Measurements from ENCODE around the gene NT5C2. TPM values are rescaled to one million over a fixed set of nuclear protein-coding genes. Genes with fewer than 3 reads are reported as not detected.
"Not testable (repeated sequence)": the region's sequence is repeated elsewhere in the genome, so short reads cannot be mapped to it uniquely, and the experiment has no call there.

The NT5C2 gene
- total RNA-seq, 2 experiments from 2014 or later, result 71.8 to 74.0 TPM

DNA sequence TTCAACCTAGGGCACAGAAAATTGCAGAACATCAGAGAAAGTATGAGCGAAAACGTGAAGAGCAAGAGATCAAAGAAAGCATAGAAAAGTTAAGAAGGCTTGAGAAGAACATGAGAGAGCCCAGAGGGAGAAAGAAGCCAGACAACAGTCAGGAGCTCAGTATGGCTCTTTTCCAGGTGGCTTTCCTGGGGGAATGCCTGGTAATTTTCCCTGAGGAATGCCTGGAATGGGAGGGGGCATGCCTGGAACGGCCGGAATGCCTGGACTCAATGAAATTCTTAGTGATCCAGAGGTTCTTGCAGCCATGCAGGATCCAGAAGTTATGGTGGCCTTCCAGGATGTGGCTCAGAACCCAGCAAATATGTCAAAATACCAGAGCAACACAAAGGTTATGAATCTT is 23.3 kb upstream of the NT5C2 start:
- H3K9me3 Mint-ChIP-seq; H3K27me3 Mint-ChIP-seq; H3K36me3 Mint-ChIP-seq (ENCODE audit: low read depth); DNase-seq; H3K27ac Mint-ChIP-seq; H3K4me1 Mint-ChIP-seq; POLR2A ChIA-PET; H3K4me3 Mint-ChIP-seq: not testable (repeated sequence)
- CTCF ChIA-PET, result interaction anchor here (1.2 kb wide), 1 partner anchor 170 kb away, joined by 3 read pairs; no protein-coding TSS in a partner anchor

DNA sequence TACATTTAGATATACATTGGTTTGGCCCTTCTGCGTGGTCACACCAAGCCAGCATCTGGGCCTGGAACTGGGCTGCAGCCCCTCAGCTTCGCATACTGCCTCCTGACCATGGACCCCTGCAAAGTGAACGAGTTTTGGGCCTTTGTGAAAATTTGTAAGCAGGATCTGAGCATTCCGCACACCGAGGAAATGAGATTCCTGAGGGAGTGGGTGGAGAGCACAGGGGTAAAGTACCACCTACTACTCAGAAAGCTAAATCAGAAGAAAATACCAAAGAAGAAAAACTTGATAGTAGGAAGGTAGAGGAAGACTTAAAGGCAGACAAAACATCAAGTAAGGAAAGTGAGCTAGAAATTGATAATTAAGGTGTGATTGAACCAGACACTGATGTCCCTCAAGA is 22.5 kb upstream of the NT5C2 start:
- Mint-ChIP-seq H3K27ac (no peak overlapping the region), H3K4me1 (no peaks in the 10 kb centered on the region), H3K4me3 (no peak overlapping the region), H3K27me3 (peaks cover 6% of the 10 kb centered on the region), H3K9me3 (peaks cover 5% of the 10 kb centered on the region), H3K36me3 (ENCODE audit: low read depth) (no peaks in the 10 kb centered on the region)
- POLR2A ChIA-PET, result interaction anchor here (1.4 kb wide), 1 partner anchor 23 kb away, joined by 3 read pairs; the partner anchor contains the start of gene NT5C2
- CTCF ChIA-PET, result interaction anchor here (1.2 kb wide), 1 partner anchor 169 kb away, joined by 3 read pairs; no protein-coding TSS in a partner anchor
- no peak for DNase-seq

DNA sequence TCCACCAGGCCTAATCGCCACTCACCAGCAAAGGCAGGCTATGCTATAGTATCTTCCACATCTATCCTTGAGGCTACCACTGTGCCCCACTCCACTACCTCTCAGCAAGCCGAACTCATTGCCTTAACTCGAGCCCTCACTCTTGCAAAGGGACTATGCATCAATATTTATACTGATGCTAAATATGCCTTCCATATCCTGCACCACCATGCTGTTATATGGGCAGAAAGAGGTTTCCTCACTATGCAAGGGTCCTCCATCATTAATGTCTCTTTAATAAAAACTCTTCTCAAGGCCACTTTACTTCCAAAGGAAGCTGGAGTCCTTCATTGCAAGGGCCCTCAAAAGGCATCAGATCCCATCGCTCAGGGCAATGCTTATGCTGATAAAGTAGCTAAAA is 17.2 kb upstream of the NT5C2 start:
- H3K27me3 Mint-ChIP-seq; DNase-seq; H3K36me3 Mint-ChIP-seq (ENCODE audit: low read depth); H3K4me3 Mint-ChIP-seq; H3K9me3 Mint-ChIP-seq; H3K27ac Mint-ChIP-seq; H3K4me1 Mint-ChIP-seq; POLR2A ChIA-PET; CTCF ChIA-PET: not testable (repeated sequence)

DNA sequence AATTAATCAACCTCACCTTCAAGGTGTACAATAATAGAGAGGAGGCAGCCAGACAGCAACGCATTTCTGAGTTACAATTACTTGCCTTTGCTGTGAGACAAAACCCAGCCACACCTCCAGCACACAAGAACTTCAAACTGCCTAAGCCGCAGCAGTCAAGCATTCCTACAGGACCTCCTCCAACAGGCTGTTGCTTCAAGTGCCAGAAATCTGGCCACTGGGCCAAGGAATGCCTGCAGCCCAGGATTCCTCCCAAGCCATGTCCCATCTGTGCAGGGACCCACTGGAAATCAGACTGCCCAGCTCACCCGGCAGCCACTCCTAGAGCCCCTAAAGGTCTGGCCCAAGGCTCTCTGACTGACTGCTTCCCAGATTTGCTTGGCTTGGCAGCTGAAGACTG is 14.6 kb upstream of the NT5C2 start:
- H3K4me1 Mint-ChIP-seq; H3K4me3 Mint-ChIP-seq; CTCF ChIA-PET; DNase-seq; H3K27ac Mint-ChIP-seq; H3K36me3 Mint-ChIP-seq (ENCODE audit: low read depth); H3K9me3 Mint-ChIP-seq; H3K27me3 Mint-ChIP-seq: not testable (repeated sequence)
- POLR2A ChIA-PET, result interaction anchor here (1.2 kb wide), 1 partner anchor 15 kb away, joined by 3 read pairs; no protein-coding TSS in a partner anchor

DNA sequence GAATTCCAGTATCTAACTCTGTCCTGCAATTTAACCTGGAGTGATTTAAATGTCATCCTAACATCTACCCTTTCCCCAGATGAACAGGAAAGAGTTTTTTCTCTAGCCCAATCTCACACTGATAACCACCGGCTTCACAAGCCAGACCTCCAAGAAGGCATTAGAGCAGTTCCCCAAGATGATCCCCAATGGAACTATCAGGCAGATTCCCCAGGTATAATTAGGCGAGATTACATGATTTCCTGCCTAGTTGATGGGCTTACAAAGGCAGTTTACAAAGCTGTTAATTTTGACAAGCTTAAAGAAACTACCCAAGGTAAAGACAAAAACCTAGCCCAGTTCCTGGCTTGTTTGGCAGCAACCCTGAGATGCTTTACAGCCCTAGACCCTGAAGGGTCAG is 14.1 kb upstream of the NT5C2 start:
- H3K27me3 Mint-ChIP-seq, result peaks cover 6% of the 10 kb centered on the region
- DNase-seq, result no peak
- H3K4me1 Mint-ChIP-seq, result no peaks in the 10 kb centered on the region
- POLR2A ChIA-PET, result interaction anchor here (1.2 kb wide), 1 partner anchor 15 kb away, joined by 3 read pairs; no protein-coding TSS in a partner anchor
- H3K4me3 Mint-ChIP-seq, result no peak overlapping the region
- H3K36me3 Mint-ChIP-seq (ENCODE audit: low read depth), result no peaks in the 10 kb centered on the region
- peaks cover 3% of the 10 kb centered on the region for H3K9me3 Mint-ChIP-seq
- H3K27ac Mint-ChIP-seq, result no peak overlapping the region
- CTCF ChIA-PET, result no interaction called here

DNA sequence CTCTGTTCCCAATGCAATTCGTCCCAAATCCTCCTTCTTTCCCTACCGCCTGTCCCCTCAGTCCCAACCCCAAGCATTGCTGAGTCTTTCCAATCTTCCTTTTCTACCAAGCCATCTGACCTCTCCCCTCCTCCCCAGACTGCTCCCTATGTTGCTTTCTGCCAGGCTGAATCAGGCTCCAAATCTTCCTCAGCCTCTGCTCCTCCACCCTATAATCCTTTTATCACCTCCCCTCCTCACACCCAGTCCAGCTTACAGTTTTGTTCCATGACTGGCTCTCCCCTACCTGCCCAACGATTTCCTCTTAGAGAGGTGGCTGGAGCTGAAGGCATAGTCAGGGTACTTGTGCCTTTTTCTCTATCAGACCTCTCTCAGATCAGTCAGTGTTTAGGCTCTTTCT is 13.6 kb upstream of the NT5C2 start:
- H3K4me1 Mint-ChIP-seq; DNase-seq; H3K36me3 Mint-ChIP-seq (ENCODE audit: low read depth); H3K27me3 Mint-ChIP-seq; CTCF ChIA-PET; H3K4me3 Mint-ChIP-seq; H3K27ac Mint-ChIP-seq; H3K9me3 Mint-ChIP-seq: not testable (repeated sequence)
- POLR2A ChIA-PET, result interaction anchor here (1.2 kb wide), 1 partner anchor 14 kb away, joined by 3 read pairs; no protein-coding TSS in a partner anchor

DNA sequence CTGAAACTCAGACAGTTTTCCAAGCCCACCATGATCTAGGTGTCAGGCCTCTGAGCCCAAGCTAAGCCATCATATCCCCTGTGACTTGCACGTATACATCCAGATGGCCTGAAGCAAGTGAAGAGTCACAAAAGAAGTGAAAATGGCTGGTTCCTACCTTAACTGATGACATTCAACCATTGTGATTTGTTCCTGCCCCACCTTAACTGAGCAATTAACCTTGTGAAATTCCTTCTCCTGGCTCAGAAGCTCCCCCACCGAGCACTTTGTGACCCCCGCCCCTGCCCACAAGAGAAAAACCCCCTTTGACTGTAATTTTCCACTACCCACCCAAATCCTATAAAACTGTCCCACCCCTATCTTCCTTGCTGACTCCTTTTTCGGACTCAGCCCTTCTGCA is 12.3 kb upstream of the NT5C2 start:
- CTCF ChIA-PET; H3K27ac Mint-ChIP-seq; H3K36me3 Mint-ChIP-seq (ENCODE audit: low read depth); H3K4me3 Mint-ChIP-seq; H3K27me3 Mint-ChIP-seq; H3K4me1 Mint-ChIP-seq; H3K9me3 Mint-ChIP-seq; POLR2A ChIA-PET; DNase-seq: not testable (repeated sequence)

DNA sequence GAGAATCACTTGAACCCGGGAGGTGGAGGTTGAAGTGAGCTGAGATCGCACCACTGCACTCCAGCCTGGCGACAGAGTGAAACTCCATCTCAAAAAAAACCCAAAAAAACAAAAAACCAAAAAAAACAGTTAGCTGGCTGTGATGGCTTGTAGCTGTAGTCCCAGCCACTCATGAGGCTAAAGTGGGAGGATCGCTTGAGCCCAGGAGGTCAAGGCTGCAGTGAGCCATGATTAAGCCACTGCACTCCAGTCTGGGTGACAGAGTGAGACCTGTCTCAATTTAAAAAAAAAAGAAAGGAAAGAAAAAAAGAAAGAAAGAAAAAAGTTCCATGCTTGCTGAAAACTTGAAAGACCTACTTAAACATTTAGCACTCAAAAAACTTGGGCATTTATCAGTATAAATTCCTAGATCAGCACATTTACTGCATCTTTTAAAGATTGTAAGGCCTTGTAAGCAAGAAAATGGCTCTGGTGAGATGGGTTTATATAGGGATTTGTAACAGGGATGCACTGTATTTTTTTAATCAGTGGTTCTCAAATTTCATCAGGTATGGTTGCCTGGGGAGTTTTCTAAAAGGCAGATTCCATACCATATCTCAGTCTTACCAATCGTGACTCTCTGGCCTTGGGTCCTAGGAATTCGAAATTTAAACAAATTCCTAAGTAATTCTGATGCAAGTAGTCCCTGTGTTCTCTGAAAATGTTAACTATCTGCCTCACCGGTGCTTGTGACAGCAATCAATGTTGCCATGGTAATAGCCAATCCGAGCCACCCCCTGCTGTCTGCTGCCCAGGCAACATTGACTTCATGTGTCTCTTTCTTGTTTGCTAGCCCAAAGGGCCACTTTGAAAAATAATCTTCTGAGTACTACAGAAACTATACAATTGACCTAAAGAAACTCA is 11.5 kb upstream of the NT5C2 start:
- H3K27me3 Mint-ChIP-seq, result peaks cover 6% of the 10 kb centered on the region
- POLR2A ChIA-PET, result interaction anchor here (0.8 to 1.7 kb wide), 2 partner anchors 10 to 12 kb away, joined by 3 to 9 read pairs; partner anchors contain the start of gene NT5C2
- no peak for DNase-seq
- H3K36me3 Mint-ChIP-seq (ENCODE audit: low read depth), result no peaks in the 10 kb centered on the region
- H3K4me1 Mint-ChIP-seq, result no peaks in the 10 kb centered on the region
- no peaks in the 10 kb centered on the region for H3K9me3 Mint-ChIP-seq
- H3K4me3 Mint-ChIP-seq, result no peak overlapping the region
- no peak overlapping the region for H3K27ac Mint-ChIP-seq
- CTCF ChIA-PET, result no interaction called here

DNA sequence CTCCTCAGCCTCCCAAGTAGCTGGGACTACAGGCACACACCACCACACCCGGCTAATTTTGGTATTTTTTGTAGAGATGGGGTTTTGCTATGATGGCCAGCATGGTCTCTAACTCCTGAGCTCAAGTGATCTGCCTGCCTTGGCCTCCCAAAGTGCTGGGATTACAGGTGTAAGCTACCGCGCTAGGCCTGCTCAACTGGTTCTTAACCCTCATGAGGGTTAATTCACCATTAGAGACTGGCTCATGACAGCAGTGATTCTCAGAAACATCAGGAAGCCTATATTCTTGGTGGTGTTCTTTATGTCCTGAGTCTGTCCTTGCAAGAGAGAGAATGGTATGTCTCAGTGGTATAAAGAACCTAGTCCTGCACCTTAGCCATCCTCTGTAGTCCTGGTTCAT is 10.4 kb upstream of the NT5C2 start:
- Mint-ChIP-seq H3K4me1 (no peaks in the 10 kb centered on the region), H3K9me3 (no peaks in the 10 kb centered on the region), H3K4me3 (no peak overlapping the region), H3K36me3 (ENCODE audit: low read depth) (no peaks in the 10 kb centered on the region), H3K27me3 (peaks cover 6% of the 10 kb centered on the region), H3K27ac (no peak overlapping the region)
- ChIA-PET CTCF (interaction anchor here (0.7 kb wide), 1 partner anchor 48 kb away, joined by 3 read pairs; no protein-coding TSS in a partner anchor), POLR2A (interaction anchor here (0.8 to 1.7 kb wide), 2 partner anchors 9 to 11 kb away, joined by 3 to 9 read pairs; partner anchors contain the start of gene NT5C2)
- DNase-seq, result no peak

DNA sequence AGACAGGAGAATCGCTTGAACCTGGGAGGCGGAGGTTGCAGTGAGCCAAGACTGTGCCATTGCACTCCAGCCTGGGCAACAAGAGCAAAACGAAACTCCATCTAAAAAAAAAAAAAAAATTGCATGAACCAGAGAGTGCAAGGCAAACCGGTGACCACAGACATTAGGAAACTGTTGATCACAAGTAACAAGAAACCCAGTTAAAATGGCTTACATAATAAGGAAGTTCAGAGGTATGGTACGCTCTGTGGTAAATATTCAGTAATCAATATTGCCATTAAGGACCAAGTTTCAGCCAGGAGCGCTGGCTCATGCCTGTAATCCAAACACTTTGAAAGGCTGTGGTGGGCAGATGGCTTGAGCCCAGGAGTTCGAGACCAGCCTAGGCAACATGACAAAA is 9.2 kb upstream of the NT5C2 start:
- H3K36me3 Mint-ChIP-seq (ENCODE audit: low read depth), result no peaks in the 10 kb centered on the region
- H3K27me3 Mint-ChIP-seq, result peaks cover 6% of the 10 kb centered on the region
- CTCF ChIA-PET, result no interaction called here
- no peak overlapping the region for H3K27ac Mint-ChIP-seq
- DNase-seq, result no peak
- H3K9me3 Mint-ChIP-seq, result no peaks in the 10 kb centered on the region
- POLR2A ChIA-PET, result no interaction called here
- no peak overlapping the region for H3K4me3 Mint-ChIP-seq
- H3K4me1 Mint-ChIP-seq, result peaks cover 7% of the 10 kb centered on the region

DNA sequence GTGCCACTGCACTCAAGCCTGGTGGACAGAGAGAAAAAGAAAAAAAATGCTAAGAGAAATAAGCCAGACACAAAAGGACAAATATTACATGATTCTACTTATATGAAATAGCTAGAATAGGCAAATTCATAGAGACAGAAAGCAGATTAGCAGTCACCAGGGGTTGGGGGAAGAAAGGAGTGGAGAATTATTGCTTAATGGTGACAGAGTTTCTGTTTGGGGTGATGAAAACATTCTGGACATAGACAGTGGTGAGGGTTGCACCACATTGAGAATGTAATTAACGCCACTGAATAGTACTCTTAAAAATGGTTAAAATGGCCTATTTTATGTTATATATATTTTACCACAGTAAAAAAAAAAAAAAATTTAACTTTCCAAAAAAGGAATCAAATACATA is 6.4 kb upstream of the NT5C2 start:
- CTCF ChIA-PET, result no interaction called here
- H3K27ac Mint-ChIP-seq, result no peak overlapping the region

DNA sequence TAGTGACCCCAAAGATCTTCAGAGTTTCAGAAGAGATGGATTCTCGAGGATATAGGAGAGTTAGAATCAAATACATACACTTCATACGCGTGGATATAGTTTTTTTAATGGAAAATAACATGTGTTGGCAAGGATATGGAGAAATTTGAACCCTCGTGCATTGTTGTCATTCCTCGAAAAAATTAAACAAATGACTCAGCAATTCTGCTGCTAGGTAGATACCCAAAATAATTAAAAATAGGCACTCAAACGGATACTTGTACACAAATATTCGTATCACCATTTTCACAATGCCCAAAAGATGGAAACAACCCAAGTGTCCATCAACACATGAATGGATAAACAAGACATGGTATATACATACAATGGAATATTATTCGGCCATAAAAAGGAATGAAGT is 5.6 kb upstream of the NT5C2 start:
- ChIA-PET CTCF (no interaction called here), POLR2A (no interaction called here)
- Mint-ChIP-seq H3K4me3 (no peak overlapping the region), H3K36me3 (ENCODE audit: low read depth) (peaks cover under 1% of the 10 kb centered on the region), H3K9me3 (no peaks in the 10 kb centered on the region), H3K27me3 (no peaks in the 10 kb centered on the region), H3K4me1 (peaks cover 20% of the 10 kb centered on the region), H3K27ac (no peak overlapping the region)
- DNase-seq, result no peak

More for the DNA sequence above, 6.4 kb upstream of the NT5C2 start:
- no peak overlapping the region for H3K4me3 Mint-ChIP-seq
- H3K27me3 Mint-ChIP-seq, result no peaks in the 10 kb centered on the region
- POLR2A ChIA-PET, result no interaction called here
- peaks cover 14% of the 10 kb centered on the region for H3K4me1 Mint-ChIP-seq
- no peaks in the 10 kb centered on the region for H3K36me3 Mint-ChIP-seq (ENCODE audit: low read depth)
- no peaks in the 10 kb centered on the region for H3K9me3 Mint-ChIP-seq
- no peak for DNase-seq

DNA sequence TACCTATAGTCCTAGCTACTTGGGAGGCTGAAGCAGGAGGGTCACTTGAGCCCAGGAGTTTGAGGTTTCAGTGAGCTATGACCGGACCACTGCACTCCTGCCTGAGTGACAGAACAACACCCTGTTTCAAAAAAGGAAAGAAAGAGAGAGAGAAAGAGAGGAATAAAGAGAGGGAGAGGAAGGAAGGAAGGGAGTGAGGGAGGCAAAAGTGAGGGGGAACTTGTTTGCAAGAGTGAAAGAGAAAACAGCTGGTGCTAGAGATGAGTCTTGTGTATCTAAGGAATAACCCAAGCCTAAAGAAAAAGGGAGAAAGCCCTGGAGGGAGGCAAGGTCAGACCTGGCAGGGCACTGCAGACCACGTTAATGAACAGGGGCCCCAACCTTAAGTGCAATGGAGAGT is 4.8 kb upstream of the NT5C2 start:
- H3K27me3 Mint-ChIP-seq, result no peaks in the 10 kb centered on the region
- H3K4me1 Mint-ChIP-seq, result peaks cover 25% of the 10 kb centered on the region
- no peak for DNase-seq
- H3K36me3 Mint-ChIP-seq (ENCODE audit: low read depth), result peaks cover 5% of the 10 kb centered on the region
- H3K4me3 Mint-ChIP-seq, result no peak overlapping the region
- H3K27ac Mint-ChIP-seq, result no peak overlapping the region
- ChIA-PET POLR2A (no interaction called here), CTCF (no interaction called here)
- H3K9me3 Mint-ChIP-seq, result no peaks in the 10 kb centered on the region

DNA sequence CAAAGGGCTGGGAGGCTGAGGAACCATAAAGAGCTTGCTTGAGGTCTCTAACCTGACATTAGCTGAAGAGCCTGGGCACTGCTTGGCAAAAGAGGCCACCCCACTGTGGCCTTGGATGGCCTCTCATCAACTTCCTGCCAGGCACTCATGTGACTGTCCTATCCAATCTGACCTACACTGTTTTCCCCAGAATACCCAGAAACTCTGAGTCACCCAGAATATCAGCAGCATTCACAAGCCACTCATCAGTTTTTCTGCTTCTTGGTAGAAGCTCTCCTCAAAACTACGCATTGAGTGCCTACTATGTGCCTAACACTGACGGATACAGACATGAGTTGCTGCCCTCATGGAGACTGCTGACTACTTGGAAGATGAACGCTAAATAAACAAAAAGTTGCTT is 4.1 kb upstream of the NT5C2 start:
- Mint-ChIP-seq H3K27ac (peak overlapping the region; percentile 46), H3K36me3 (ENCODE audit: low read depth) (peaks cover 9% of the 10 kb centered on the region), H3K9me3 (no peaks in the 10 kb centered on the region)

More for the DNA sequence above, 4.1 kb upstream of the NT5C2 start:
- Mint-ChIP-seq H3K4me3 (no peak overlapping the region), H3K4me1 (peaks cover 26% of the 10 kb centered on the region), H3K27me3 (no peaks in the 10 kb centered on the region)
- peak; percentile 33 for DNase-seq
- ChIA-PET POLR2A (no interaction called here), CTCF (interaction anchor here (1.0 to 1.2 kb wide), 3 partner anchors 10 to 279 kb away, joined by 3 to 4 read pairs (median 4); partner anchors contain the start of gene CNNM2)
